GM23338 (cell line): ENCODE measurements around the gene LMO1.

ENCODE experiments used
- EZH2phosphoT487 ChIP-seq: fragments of 200-600 bp; sonication (generic); IDR thresholded peaks from one replicate; pipeline ENCODE4 v1.8.1; 2018; ENCODE audit warnings: antibody characterized with exemption; ENCODE audit not compliant: unreplicated experiment
- POLR2AphosphoS5 ChIP-seq: IDR thresholded peaks from 2 replicates; pipeline ENCODE4 v1.6.1; 2016; ENCODE audit warnings: antibody characterized with exemption, low read depth
- ZNF114 ChIP-seq: fragments of 250-450 bp; sonication (Bioruptor Pico); IDR thresholded peaks from 2 replicates; pipeline ENCODE4 v1.5.0; 2020; ENCODE audit warnings: mild to moderate bottlenecking, moderate library complexity
- TF ChIP-seq, protein P1 (sequence below), 2 experiments: fragments of 200-600 bp in 1 of 2; sonication (generic) in 1 of 2; conservative IDR thresholded peaks; 2 replicates each; pipeline versions ENCODE4 v1.5.1 to v1.6.1; 2016 to 2017; ENCODE audit warnings: antibody characterized with exemption in 2 of 2, low read depth in 2 of 2, mild to moderate bottlenecking in 2 of 2, moderate library complexity in 1 of 2

DNA sequence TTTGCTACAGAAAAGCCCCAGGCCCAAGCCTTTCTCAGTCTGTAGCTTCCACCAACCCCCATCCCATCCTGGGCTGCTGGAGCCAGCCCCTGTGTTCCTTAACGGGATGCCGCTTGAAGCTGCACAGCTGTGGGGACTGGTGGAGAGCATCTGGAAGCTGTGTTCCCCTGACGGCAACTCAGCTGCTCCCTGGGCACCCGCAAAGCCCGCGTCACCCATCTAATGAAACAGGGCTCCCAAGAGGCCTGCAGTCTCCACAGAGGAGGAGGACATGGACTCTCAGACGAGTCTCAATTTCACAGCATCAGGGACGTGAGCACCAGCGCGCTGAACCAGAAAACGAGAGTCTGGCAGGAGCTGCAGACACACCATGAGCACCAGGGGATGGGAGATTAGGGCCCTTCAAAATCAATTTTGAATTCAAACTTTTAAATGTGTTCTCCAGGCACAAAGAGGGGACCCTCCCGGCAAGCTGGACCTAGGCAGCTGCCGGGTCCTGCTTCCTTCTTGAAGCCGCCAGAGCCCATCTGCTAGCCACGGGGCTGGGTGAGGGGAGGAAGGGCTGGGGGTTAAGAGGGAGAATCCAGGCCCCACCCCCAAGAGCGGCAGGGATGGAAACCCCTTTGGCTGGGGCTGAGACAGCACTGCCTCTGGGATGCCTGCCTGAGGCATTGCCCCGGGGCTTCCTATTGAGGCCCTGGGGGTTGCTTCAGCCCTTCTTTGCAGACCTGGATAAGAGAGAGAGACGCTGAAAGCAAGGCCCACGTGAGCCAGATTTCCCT is 21.0 kb downstream of the LMO1 start:
- TF ChIP-seq, protein P1, sequence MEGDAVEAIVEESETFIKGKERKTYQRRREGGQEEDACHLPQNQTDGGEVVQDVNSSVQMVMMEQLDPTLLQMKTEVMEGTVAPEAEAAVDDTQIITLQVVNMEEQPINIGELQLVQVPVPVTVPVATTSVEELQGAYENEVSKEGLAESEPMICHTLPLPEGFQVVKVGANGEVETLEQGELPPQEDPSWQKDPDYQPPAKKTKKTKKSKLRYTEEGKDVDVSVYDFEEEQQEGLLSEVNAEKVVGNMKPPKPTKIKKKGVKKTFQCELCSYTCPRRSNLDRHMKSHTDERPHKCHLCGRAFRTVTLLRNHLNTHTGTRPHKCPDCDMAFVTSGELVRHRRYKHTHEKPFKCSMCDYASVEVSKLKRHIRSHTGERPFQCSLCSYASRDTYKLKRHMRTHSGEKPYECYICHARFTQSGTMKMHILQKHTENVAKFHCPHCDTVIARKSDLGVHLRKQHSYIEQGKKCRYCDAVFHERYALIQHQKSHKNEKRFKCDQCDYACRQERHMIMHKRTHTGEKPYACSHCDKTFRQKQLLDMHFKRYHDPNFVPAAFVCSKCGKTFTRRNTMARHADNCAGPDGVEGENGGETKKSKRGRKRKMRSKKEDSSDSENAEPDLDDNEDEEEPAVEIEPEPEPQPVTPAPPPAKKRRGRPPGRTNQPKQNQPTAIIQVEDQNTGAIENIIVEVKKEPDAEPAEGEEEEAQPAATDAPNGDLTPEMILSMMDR (conservative IDR thresholded peaks at IDR 0.05; ENCODE audit: low read depth in 2 of 2) = peak in 1 of 2 experiments; percentile 22; a peak in 1 of 4 replicates
- TF ChIP-seq POLR2AphosphoS5 = no peak
- TF ChIP-seq ZNF114 (CRISPR knock-in tag) = no peak
- no peak for TF ChIP-seq EZH2phosphoT487
